WERI-Rb-1 (cell line): ENCODE results near the gene PSMD12.
"Not testable (repeated sequence)": the region's sequence is repeated elsewhere in the genome, so short reads cannot be mapped to it uniquely, and the experiment has no call there.

Source experiments
- DNase-seq: peaks from one replicate; pipeline ENCODE4 v3.0.0-alpha.2; 2020
- H3K27ac ChIP-seq: fragments of 250-450 bp; sonication (Bioruptor Pico); 2 replicates; pipeline ENCODE4 v1.5.1; 2020; ENCODE audit warnings: mild to moderate bottlenecking, moderate library complexity
- H3K27me3 ChIP-seq: fragments of 250-450 bp; sonication (Bioruptor Pico); 2 replicates; pipeline ENCODE4 v1.5.1; 2021; ENCODE audit warnings: mild to moderate bottlenecking, low read depth, moderate library complexity; ENCODE audit not compliant: insufficient read depth, severe bottlenecking
- H3K36me3 ChIP-seq: fragments of 250-450 bp; sonication (Bioruptor Pico); 2 replicates; pipeline ENCODE4 v1.5.1; 2020; ENCODE audit warnings: mild to moderate bottlenecking, moderate library complexity
- H3K4me3 ChIP-seq: 2 replicates; pipeline ENCODE4 v1.5.1; 2011; ENCODE audit warnings: low read depth, mild to moderate bottlenecking, control low read depth, low read length
- H3K9me3 ChIP-seq: fragments of 250-450 bp; sonication (Bioruptor Pico); 2 replicates; pipeline ENCODE4 v1.5.1; 2021; ENCODE audit warnings: mild to moderate bottlenecking, moderate library complexity; ENCODE audit not compliant: severe bottlenecking
- CTCF ChIP-seq: IDR thresholded peaks from 2 replicates; pipeline ENCODE4 v1.5.1; 2011; ENCODE audit warnings: low read depth, mild to moderate bottlenecking, control low read depth, inconsistent platforms, low read length

PSMD12 gene

GRCh38 chr17:67316781-67317180, 49.6 kb downstream of the PSMD12 start:
- TF ChIP-seq CTCF: no peak
- Histone ChIP-seq H3K27ac (no peak overlapping the region), H3K9me3 (no peaks in the 10 kb centered on the region), H3K36me3 (no peaks in the 10 kb centered on the region), H3K4me3 (no peak overlapping the region), H3K27me3 (no peaks in the 10 kb centered on the region)
- no peak for DNase-seq

GRCh38 chr17:67315865-67316264, 50.5 kb downstream of the PSMD12 start:
- Histone ChIP-seq H3K4me3 (no peak overlapping the region), H3K27ac (no peak overlapping the region), H3K27me3 (no peaks in the 10 kb centered on the region), H3K9me3 (no peaks in the 10 kb centered on the region), H3K36me3 (no peaks in the 10 kb centered on the region)
- TF ChIP-seq CTCF: no peak
- DNase-seq: no peak

- Histone ChIP-seq H3K27me3 (no peaks in the 10 kb centered on the region), H3K4me3 (no peak overlapping the region), H3K27ac (no peak overlapping the region), H3K36me3 (no peaks in the 10 kb centered on the region), H3K9me3 (no peaks in the 10 kb centered on the region)
- DNase-seq: no peak
- no peak for TF ChIP-seq CTCF
Measured at GRCh38 chr17:67312265-67312664, 54.1 kb downstream of the PSMD12 start.

GRCh38 chr17:67311575-67311974, 54.8 kb downstream of the PSMD12 start:
- Histone ChIP-seq H3K27ac (no peak overlapping the region), H3K4me3 (no peak overlapping the region)
- TF ChIP-seq CTCF: no peak

GRCh38 chr17:67310406-67310805, 56.0 kb downstream of the PSMD12 start:
- H3K27me3 ChIP-seq: no peaks in the 10 kb centered on the region
- no peak overlapping the region for H3K27ac ChIP-seq
- H3K36me3 ChIP-seq: no peaks in the 10 kb centered on the region
- no peak for DNase-seq
- H3K9me3 ChIP-seq: no peaks in the 10 kb centered on the region
- no peak overlapping the region for H3K4me3 ChIP-seq
- TF ChIP-seq CTCF: no peak

More at GRCh38 chr17:67311575-67311974, 54.8 kb downstream of the PSMD12 start:
- H3K9me3 ChIP-seq: no peaks in the 10 kb centered on the region
- H3K36me3 ChIP-seq: no peaks in the 10 kb centered on the region
- DNase-seq: no peak
- no peaks in the 10 kb centered on the region for H3K27me3 ChIP-seq

GRCh38 chr17:67305446-67306235, 60.7 kb downstream of the PSMD12 start:
- H3K4me3 ChIP-seq, H3K36me3 ChIP-seq, H3K27me3 ChIP-seq, H3K27ac ChIP-seq, DNase-seq, H3K9me3 ChIP-seq: not testable (repeated sequence)
